Suprapubic skin (tissue), 4 donors: Measurements from ENCODE around the gene ZNF17. TPM values are rescaled to one million over a fixed set of nuclear protein-coding genes. Genes with fewer than 3 reads are reported as not detected.

Experiments
- DNase-seq, 2 donors: peaks; one replicate each; pipeline ENCODE4 v3.0.0-alpha.2; 2019; ENCODE audit warnings: low spot score in 2 of 2
- H3K27ac ChIP-seq: fragments of 200-600 bp; sonication (generic); one replicate; pipeline ENCODE4 v1.5.1; 2019
- H3K27me3 ChIP-seq: fragments of 200-600 bp; sonication (generic); one replicate; pipeline ENCODE4 v1.5.1; 2019
- H3K36me3 ChIP-seq: fragments of 200-600 bp; sonication (generic); one replicate; pipeline ENCODE4 v1.5.1; 2019
- H3K4me1 ChIP-seq: fragments of 200-600 bp; sonication (generic); one replicate; pipeline ENCODE4 v1.5.1; 2019
- H3K4me3 ChIP-seq: fragments of 200-600 bp; sonication (generic); one replicate; pipeline ENCODE4 v1.5.1; 2019; ENCODE audit warnings: mild to moderate bottlenecking
- H3K9me3 ChIP-seq: fragments of 200-600 bp; sonication (generic); one replicate; pipeline ENCODE4 v1.5.1; 2019
- EP300 ChIP-seq: sonication (generic); formaldehyde crosslinking; IDR thresholded peaks from one replicate; pipeline ENCODE4 v1.6.1; 2017; ENCODE audit warnings: antibody characterized with exemption
- POLR2A ChIP-seq, 2 donors: fragments of 450-650 bp; IDR thresholded peaks; one replicate each; pipeline ENCODE4 v1.6.1; 2017; ENCODE audit warnings: antibody characterized with exemption in 2 of 2, mild to moderate bottlenecking in 2 of 2, moderate library complexity in 2 of 2
- POLR2AphosphoS5 ChIP-seq, 3 donors: sonication (generic); formaldehyde crosslinking; IDR thresholded peaks; one replicate each; pipeline ENCODE4 v1.6.1; 2017; ENCODE audit warnings: antibody characterized with exemption in 3 of 3
- WGBS: methylation state at CpG from one replicate; pipeline ENCODE4 v1.1.5; 2018; 5-methylcytosine and 5-hydroxymethylcytosine counted together
- total RNA-seq, 4 donors: library from RNA; depleted of rRNA; stranded (reverse); fragments of >200 nt; gene quantifications; one replicate each; pipeline ENCODE4 v1.1.0, GENCODE V29; 2016
- TF ChIP-seq, protein P1 (sequence below), 2 donors: fragments of 200-600 bp in 1 of 2; fragments of 450-650 bp in 1 of 2; sonication (generic) in 1 of 2; IDR thresholded peaks; one replicate each; pipeline ENCODE4 v1.5.1; 2016 to 2019; ENCODE audit warnings: antibody characterized with exemption in 2 of 2, mild to moderate bottlenecking in 1 of 2, moderate library complexity in 1 of 2

Gene ZNF17
- total RNA-seq, 4 donors from 2014 or later: 10.2 to 23.8 (median 15.2) TPM

DNA sequence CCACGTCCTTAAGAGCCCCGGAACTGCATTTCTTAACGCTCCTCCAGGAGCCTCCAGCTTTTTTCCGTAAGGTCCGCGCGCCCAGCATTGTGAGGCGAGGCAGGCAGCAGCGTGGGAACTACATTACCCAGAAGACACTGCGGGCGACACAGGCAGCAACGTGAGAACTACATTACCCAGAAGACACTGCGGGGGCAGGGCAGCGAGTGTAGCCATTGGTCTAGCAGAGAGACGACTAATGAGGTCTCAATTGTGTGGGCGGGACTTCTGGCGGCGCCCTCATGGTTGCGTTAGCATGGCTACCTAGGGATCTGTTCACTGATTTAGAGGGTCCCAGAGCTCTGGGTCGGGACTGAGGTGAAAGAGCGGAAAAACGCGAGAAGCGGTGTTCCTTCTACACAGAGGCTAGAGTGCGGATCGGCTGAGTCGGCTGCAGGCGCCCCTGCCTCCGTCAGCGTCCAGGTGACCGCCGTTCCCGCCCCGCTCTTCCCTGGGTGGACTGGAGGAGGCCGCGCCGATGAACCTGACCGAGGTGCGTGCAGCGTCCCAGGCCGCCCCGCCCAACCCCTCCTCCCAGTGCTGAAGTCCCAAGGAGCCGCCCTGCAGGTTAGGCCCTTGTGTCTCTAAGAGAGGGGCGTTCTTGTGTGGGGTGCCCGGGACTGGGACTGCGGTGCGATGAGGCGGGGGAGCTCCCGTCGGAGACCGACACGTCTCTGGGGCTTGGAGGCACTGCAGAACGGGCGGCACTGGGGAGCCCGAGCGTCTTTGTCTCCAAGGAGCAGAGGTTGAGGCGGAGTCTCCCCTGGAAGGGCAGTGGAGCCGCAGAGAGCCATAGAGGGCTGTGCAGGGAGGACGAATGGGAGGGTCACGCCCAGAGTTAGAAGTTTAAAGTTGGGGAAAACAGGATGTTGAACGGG lies 24.4 kb downstream of the ZNF17 start, which contains the start of gene ZNF749:
Gene ZNF749, plus strand, starts transcription at position 264 of the 917 bp plus-strand sequence. Its CDS starts 254 bp downstream, at position 518.
- Histone ChIP-seq H3K9me3 (no peaks in the 10 kb centered on the region), H3K27me3 (no peaks in the 10 kb centered on the region), H3K27ac (peak within 1 kb of the TSS; percentile 64), H3K4me3 (peak within 1 kb of the TSS; percentile 66), H3K36me3 (peaks cover 12% of the 10 kb centered on the region), H3K4me1 (peaks cover 17% of the 10 kb centered on the region)
- 0% methylated on average over 55 of the region's 61 CpGs for WGBS
- DNase-seq: peak; percentile 98 to 99
- TF ChIP-seq POLR2AphosphoS5 (IDR thresholded peaks at IDR 0.05) (no peak), POLR2A (IDR thresholded peaks at IDR 0.05) (no peak), EP300 (no peak)
- TF ChIP-seq, protein P1, sequence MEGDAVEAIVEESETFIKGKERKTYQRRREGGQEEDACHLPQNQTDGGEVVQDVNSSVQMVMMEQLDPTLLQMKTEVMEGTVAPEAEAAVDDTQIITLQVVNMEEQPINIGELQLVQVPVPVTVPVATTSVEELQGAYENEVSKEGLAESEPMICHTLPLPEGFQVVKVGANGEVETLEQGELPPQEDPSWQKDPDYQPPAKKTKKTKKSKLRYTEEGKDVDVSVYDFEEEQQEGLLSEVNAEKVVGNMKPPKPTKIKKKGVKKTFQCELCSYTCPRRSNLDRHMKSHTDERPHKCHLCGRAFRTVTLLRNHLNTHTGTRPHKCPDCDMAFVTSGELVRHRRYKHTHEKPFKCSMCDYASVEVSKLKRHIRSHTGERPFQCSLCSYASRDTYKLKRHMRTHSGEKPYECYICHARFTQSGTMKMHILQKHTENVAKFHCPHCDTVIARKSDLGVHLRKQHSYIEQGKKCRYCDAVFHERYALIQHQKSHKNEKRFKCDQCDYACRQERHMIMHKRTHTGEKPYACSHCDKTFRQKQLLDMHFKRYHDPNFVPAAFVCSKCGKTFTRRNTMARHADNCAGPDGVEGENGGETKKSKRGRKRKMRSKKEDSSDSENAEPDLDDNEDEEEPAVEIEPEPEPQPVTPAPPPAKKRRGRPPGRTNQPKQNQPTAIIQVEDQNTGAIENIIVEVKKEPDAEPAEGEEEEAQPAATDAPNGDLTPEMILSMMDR (IDR thresholded peaks at IDR 0.05): no peak

DNA sequence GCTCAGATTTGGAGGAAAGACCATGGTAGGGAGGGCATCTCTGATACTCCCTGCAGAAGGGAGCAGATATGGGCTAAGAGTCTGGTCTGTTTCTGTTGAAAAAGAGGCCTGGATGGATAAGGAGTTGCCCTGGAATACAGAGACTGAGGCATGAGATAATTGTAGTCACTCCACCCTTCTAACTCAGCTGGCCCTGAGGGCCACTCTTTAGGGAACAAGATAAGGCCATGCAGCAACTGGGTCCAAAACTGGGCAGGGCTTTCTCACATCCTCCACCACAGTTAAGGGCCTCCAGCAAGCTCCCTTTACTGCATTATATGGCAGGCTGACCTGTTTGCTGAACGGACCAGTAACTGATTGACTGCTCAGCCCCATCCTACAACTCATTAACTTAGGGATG lies 25.5 kb downstream of the ZNF17 start:
- peaks cover 17% of the 10 kb centered on the region for H3K4me1 ChIP-seq
- no peak for DNase-seq
- H3K36me3 ChIP-seq: peaks cover 12% of the 10 kb centered on the region
- no peaks in the 10 kb centered on the region for H3K9me3 ChIP-seq
- no peaks in the 10 kb centered on the region for H3K27me3 ChIP-seq
- H3K27ac ChIP-seq: no peak overlapping the region
- 59% methylated on average over 1 of the region's 1 CpG for WGBS
- H3K4me3 ChIP-seq: peak overlapping the region; percentile 66
- TF ChIP-seq EP300: no peak
- TF ChIP-seq, protein P1 (IDR thresholded peaks at IDR 0.05): no peak
- no peak for TF ChIP-seq POLR2AphosphoS5 (IDR thresholded peaks at IDR 0.05)
- no peak for TF ChIP-seq POLR2A (IDR thresholded peaks at IDR 0.05)

GRCh38 chr19:57437931-57438330 lies 27.0 kb downstream of the ZNF17 start:
- Histone ChIP-seq H3K27me3 (no peaks in the 10 kb centered on the region), H3K27ac (no peak overlapping the region), H3K36me3 (peaks cover 20% of the 10 kb centered on the region), H3K4me1 (peaks cover 17% of the 10 kb centered on the region), H3K9me3 (peaks cover 4% of the 10 kb centered on the region), H3K4me3 (no peak overlapping the region)
- no peak for DNase-seq
- 56% methylated on average over 4 of the region's 4 CpGs for WGBS
- TF ChIP-seq, protein P1 (IDR thresholded peaks at IDR 0.05): no peak
- TF ChIP-seq EP300: no peak
- no peak for TF ChIP-seq POLR2AphosphoS5 (IDR thresholded peaks at IDR 0.05)
- TF ChIP-seq POLR2A (IDR thresholded peaks at IDR 0.05): no peak

GRCh38 chr19:57438925-57439324 lies 28.0 kb downstream of the ZNF17 start:
- peaks cover 30% of the 10 kb centered on the region for H3K36me3 ChIP-seq
- no peak overlapping the region for H3K4me3 ChIP-seq
- H3K4me1 ChIP-seq: peaks cover 17% of the 10 kb centered on the region
- H3K27ac ChIP-seq: no peak overlapping the region
- no peak for TF ChIP-seq POLR2AphosphoS5 (IDR thresholded peaks at IDR 0.05)
- TF ChIP-seq EP300: no peak
- TF ChIP-seq POLR2A (IDR thresholded peaks at IDR 0.05): no peak
- TF ChIP-seq, protein P1 (IDR thresholded peaks at IDR 0.05): no peak
- DNase-seq: no peak
- peaks cover 13% of the 10 kb centered on the region for H3K9me3 ChIP-seq
- H3K27me3 ChIP-seq: no peaks in the 10 kb centered on the region
- WGBS: 93% methylated on average over 9 of the region's 9 CpGs
